ACHN (cell line): Measurements from ENCODE around the gene SAP30BP.

Source experiments
- DNase-seq: peaks from one replicate; pipeline ENCODE4 v3.0.0-alpha.2; 2015
- in situ Hi-C: cut with HindIII; loops from 2 replicates; pipeline ENCODE4 v1.10.0; 2017; ENCODE audit warnings: low sequenced_read_pairs, low pct_ligation_motif_present, low pct_unique_long_range_greater_than_20kb

The SAP30BP gene

GRCh38 chr17:75643643-75644017 lies 23.5 kb upstream of the SAP30BP start:
- DNase-seq, result no peak
- in situ Hi-C loops, result no loop called here

DNA sequence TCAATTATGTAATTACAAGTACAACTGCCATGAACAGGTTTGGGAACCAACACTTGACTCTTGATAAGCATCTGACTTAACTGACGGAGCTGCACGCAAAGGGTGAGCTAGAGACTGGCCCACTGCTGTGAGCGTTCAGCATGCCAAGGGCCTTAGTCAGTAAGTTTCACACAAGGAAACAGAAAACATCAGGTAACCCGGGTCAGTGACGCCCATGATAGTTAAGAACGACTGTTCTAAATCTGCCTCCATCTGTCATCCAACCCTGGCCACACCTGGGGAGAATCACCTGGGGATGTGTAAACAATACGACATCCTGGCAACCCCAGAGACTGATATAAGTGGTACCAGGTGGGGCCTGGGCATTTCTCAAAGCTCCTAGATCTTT lies 21.6 kb upstream of the SAP30BP start:
- DNase-seq, result peak; percentile 96

GRCh38 chr17:75645889-75646637 lies 21.1 kb upstream of the SAP30BP start:
- in situ Hi-C loops, result no loop called here
- peak; percentile 98 for DNase-seq

More for the DNA sequence above, 21.6 kb upstream of the SAP30BP start:
- in situ Hi-C loops, result no loop called here

GRCh38 chr17:75646638-75646992 lies 20.5 kb upstream of the SAP30BP start:
- in situ Hi-C loops, result no loop called here
- DNase-seq, result no peak

DNA sequence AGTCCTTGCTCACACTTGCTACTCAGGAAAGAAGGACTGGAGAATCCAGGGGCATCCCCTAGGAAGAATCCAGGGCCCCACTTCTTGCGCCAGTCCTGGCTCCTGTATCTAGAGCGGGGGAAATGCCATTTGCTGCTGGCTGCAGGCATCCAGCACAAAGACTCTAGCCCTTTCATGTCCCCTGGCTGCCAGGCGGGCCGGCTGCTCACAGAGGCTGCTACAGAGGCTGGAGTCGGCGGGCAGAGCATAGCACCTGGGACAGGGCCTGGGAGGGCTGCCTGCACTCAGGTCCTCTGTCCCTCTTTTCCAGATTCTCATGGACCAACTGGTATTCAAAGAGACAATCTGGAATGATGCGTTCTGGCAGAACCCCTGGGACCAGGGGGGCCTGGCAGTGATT lies 20.1 kb upstream of the SAP30BP start:
- DNase-seq, result no peak
- in situ Hi-C loops, result no loop called here

GRCh38 chr17:75647921-75648320 lies 19.2 kb upstream of the SAP30BP start:
- in situ Hi-C loops, result no loop called here
- no peak for DNase-seq

DNA sequence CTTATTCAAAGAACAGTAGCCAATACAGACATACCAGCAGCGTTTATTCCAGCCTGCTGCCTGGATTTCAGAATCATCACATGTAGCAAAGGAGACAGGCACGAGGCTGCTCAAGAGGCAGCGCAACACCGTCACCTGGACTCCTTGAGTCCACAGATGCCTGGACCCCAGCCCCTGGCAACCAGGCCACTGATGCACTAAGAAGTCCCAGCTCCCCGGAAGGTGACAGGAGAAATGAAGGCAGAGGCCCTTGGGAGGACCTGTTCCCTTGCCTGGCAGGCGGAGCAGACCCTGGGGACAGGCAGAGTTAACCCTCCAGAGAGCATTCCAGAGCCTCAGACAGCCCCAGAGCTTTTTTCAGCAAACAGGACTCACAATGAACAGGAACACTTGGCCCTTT lies 17.5 kb upstream of the SAP30BP start:
- in situ Hi-C loops, result no loop called here
- DNase-seq, result no peak

DNA sequence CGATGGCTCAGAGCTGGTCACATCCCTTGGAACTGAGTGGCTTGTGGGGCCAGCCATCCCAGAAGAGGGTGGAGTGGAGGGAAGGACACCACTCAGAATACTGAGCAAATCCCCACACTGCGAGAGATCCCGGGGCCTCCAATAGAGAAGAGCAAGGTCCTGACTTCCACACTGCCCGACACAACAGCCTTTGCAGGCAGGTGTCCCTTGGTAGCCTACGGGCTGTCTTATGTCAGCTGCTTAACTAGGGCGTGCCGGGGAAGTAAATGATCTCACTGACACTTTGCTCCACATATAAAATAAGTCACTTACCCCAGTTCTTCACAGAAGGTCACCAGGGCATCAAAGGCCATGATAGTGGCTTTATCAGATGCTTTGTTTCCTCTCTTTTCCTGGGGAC lies 16.3 kb upstream of the SAP30BP start:
- in situ Hi-C loops, result no loop called here
- no peak for DNase-seq

GRCh38 chr17:75652341-75652740 lies 14.8 kb upstream of the SAP30BP start:
- DNase-seq, result no peak
- in situ Hi-C loops, result no loop called here

- in situ Hi-C loops, result no loop called here
Observed at GRCh38 chr17:75652934-75653549, 14.1 kb upstream of the SAP30BP start.

DNA sequence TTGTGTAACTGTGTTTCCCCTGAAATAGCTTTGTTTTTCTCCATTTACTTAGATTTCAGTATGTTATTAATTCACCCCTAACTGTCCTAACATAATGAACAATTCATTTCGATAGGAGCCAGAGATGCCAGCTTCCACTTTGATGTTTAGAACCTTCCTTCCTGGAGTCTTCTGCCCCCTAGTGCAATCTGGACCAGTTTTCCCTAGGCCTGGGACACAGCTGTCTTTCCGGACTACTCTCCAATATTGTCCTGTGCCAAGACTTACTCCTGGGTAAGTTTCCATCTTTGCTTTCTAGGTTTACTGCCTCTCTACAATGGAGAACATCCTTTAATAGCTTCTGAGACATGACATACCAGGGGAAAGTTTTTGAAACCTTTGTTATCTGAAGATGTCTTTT lies 13.0 kb upstream of the SAP30BP start:
- in situ Hi-C loops, result no loop called here
- DNase-seq, result peak; percentile 28

More at GRCh38 chr17:75652934-75653549, 14.1 kb upstream of the SAP30BP start:
- DNase-seq, result peak; percentile 57

DNA sequence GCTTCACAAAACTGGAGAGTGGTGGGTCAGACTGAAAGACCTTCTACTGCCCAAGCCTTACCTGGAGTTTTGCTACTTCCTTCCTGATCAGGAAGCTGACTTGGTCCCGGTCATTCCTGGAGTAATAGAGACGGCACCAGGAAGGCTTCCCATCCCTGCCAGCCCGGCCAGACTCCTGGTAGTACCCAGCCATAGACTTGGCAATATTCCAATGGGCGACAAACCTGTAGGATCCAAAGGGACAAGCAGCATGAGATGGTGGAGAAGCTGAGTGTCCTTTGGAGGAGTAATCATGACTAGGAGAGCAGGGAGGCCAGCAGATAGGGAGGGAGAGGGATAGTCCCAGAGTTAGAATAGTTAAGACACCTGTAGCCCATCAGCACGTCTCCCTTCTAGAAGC lies 8.9 kb upstream of the SAP30BP start:
- in situ Hi-C loops, result no loop called here
- no peak for DNase-seq

- in situ Hi-C loops, result no loop called here
- DNase-seq, result no peak
Observed at GRCh38 chr17:75661531-75661930, 5.6 kb upstream of the SAP30BP start.

- DNase-seq, result no peak
- in situ Hi-C loops, result no loop called here
Observed at GRCh38 chr17:75662511-75662910, 4.6 kb upstream of the SAP30BP start.

GRCh38 chr17:75664099-75664549 lies 3.0 kb upstream of the SAP30BP start:
- no peak for DNase-seq
- in situ Hi-C loops, result no loop called here

GRCh38 chr17:75665981-75666380 lies 1.2 kb upstream of the SAP30BP start:
- in situ Hi-C loops, result no loop called here
- no peak for DNase-seq

DNA sequence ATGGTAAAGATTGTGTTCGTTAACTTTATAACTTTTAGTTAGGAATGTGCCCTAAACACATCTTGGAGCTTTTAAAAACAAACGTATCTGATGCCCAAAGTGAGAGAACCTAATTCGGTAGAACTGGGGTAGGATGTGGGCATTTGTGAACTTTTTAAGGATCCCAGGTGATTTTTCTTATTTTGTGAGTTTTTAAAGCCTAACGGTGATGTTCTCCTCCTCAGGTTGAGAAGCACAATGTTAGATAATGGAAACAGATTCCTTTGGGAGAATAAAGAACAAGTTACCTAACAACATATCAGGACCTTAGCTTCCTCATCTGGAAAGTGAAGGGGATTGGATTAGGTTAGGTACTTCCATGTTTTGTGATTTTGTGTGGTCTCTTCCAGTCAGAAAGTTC lies 687 bp downstream of the SAP30BP start:
- no peak for DNase-seq
- in situ Hi-C loops, result no loop called here

DNA sequence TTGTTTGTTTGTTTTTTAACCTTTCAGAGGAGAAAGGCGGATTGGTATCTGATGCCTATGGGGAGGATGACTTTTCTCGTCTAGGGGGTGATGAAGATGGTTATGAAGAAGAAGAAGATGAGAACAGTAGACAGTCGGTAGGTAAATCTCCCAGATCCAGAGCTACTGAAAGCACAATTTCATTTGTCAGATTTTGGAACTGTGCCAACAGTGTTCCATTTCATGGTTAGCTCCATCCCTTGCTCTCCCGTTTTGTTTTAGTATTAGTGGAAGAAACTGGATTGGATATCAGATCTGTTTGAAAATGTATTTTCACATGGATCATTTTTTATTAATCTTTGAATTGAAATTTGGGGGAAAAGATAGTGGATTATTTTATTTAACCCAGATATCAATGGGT lies 1.4 kb downstream of the SAP30BP start:
- in situ Hi-C loops, result no loop called here
- DNase-seq, result no peak

- no peak for DNase-seq
- in situ Hi-C loops, result loop anchor here (10.0 kb wide), 1 partner anchor 74 kb away; no protein-coding TSS in a partner anchor
Observed at GRCh38 chr17:75670868-75671267, 3.7 kb downstream of the SAP30BP start.

DNA sequence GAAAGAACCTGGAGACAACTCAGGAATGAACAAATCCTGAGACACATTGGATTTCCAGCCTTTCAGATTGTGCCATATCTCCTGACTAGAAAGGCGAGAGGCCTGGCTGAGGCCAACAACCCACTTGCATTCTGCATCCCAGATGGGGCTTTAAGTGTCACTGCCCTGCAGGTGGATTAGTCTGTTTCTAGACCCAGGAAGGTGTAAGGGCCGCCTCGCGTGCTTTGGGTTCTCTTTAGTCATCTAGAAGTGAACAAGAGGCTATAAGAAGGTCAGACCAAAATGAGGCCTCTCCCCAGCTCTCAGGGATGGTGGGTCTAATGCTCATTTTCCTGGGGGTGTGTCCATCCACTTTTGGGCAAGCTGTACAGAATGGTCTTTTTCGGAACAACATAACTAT lies 4.9 kb downstream of the SAP30BP start:
- in situ Hi-C loops, result loop anchor here (10.0 kb wide), 1 partner anchor 73 kb away; no protein-coding TSS in a partner anchor
- no peak for DNase-seq
